Measurements from ENCODE around the gene RSRP1.
A peak's percentile ranks its signal among the peaks of the same experiment; 100 is the strongest.

RSRP1 gene

GRCh38 chr1:25204797-25205480, 42.3 kb downstream of the RSRP1 start:
- peak; percentile 48 for TF ChIP-seq CTCF (IDR thresholded peaks at IDR 0.05)

GRCh38 chr1:25201006-25201405, 46.2 kb downstream of the RSRP1 start:
- no peak for TF ChIP-seq CTCF (IDR thresholded peaks at IDR 0.05)

- TF ChIP-seq CTCF (IDR thresholded peaks at IDR 0.05) = no peak
Measured at GRCh38 chr1:25199819-25200620, 47.2 kb downstream of the RSRP1 start.

GRCh38 chr1:25198663-25199252, 48.5 kb downstream of the RSRP1 start:
- no peak for TF ChIP-seq CTCF (IDR thresholded peaks at IDR 0.05)

GRCh38 chr1:25197982-25198662, 49.1 kb downstream of the RSRP1 start:
- TF ChIP-seq CTCF (IDR thresholded peaks at IDR 0.05) = no peak

GRCh38 chr1:25197235-25197975, 49.8 kb downstream of the RSRP1 start:
- TF ChIP-seq CTCF (IDR thresholded peaks at IDR 0.05) = no peak

GRCh38 chr1:25196830-25197229, 50.4 kb downstream of the RSRP1 start:
- TF ChIP-seq CTCF (IDR thresholded peaks at IDR 0.05) = no peak

Measured in LNCAP (cell line).